ENCODE results near the gene KIRREL1.
"Not testable (repeated sequence)": the region's sequence is repeated elsewhere in the genome, so short reads cannot be mapped to it uniquely, and the experiment has no call there.

Gene KIRREL1

DNA sequence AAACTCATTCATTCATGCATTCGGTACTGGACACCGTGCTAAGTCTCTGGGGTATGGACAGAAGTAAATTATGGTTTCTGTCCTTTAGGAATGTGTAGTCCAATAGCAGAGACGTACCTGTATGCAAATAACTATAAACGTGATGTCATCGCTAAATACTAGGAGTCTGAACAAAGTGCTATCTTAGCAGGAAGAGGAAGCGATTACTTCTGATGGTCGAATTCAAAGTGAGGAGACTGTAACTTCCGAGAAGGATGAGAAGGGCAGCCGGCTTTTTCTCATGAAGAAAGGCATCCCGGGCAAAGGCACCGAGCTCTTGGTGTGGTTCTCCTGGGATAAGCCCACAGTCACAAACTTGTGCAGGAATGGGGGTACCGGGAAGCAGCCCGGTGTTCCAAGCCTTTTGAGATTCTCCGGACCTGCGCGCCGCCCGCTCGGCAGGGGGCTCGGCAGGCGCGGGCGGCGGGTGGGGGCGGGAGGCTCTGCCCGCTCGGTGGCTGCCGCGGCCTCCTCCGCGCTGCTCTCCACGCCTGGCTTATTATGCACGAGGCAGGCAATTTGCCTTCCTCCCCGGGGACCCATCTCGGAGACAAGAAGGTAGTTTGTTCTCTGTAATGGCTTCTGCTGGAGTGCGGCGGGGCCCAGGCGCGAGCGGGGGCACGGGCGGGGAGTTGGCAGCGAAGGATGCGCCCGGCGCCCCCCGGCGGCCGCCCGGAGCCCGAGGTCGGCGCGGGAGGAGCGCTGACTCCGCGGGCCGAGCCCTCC, 119.7 kb downstream of the KIRREL1 start:
- peak; percentile 14 for DNase-seq

DNA sequence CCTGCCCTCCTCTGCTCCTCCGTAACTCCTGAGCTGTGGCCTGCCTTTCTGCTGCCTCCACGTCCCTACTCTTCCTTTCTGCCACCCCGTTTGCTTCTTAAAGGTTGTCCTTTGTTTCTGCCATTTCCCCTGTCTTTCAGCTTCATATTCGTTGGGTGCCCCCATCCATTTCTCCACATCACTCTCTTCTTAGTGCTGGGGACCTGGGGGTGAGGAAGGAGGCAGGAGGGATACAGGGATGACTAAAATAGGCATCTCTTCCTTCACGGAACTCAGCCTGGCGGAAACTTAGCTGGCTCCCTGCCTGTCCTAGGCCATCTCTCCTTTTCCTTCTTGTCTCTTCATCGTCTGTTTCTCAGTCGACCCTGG, 120.3 kb downstream of the KIRREL1 start:
- DNase-seq: no peak

DNA sequence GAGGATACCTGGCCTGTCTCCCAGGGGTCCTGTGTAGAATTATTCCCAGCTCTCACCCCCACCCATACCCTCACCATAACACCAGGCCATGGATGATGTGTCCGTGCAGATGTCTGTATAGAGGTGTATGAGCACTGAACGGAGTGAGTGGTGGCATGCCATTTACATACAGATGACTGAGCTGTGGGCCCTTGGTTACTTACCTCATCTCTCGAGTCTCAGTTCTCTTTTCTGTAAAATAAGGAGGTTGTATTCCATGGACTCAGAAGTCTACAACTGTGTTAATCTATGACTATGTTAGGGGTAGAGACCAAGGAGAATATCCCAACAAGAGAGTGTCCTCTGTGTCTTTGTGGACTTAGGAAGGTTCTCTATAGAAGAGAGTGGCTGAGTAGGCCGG, 121.7 kb downstream of the KIRREL1 start:
- DNase-seq: no peak

DNA sequence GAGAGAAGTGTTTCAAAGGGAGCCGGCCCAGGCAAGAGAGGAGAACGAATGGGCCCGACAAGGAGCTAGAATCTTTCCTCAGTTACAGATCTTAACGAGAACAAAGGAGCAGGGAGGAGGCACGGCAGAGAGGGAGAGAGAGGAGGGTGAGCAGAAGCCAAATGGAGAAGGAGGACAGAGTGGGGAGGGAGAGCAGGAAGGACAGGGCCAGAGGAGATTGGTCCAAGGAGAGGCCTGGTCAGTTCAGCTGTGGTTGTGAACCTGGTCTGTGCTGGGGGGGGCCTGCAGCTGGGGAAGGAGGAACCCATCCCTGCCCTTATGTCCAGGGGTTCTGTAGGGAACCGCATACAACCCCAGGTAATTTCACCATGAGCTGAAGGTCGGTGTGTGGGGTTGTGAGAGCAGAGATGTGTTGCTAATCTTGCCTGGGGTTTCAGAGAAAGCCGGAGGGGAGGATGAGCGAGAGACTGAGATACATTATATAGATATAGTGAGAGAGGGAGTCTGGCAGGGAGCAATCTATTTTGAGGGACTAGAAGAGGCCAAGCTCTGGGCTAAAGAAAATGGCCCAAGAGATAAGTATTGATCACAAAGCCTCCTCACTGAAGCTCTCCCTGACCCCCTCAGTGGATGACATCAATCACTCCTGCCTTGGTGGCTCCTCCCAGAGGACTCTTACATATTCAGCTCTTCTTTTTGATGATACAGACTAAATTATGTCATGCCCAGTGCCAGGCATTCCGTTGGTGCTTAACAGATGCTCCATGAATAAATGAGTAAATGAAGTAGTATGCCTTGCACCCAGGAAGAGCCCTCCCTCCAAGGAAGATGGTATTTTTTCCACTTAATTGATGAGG, 123.1 kb downstream of the KIRREL1 start:
- DNase-seq: no peak

DNA sequence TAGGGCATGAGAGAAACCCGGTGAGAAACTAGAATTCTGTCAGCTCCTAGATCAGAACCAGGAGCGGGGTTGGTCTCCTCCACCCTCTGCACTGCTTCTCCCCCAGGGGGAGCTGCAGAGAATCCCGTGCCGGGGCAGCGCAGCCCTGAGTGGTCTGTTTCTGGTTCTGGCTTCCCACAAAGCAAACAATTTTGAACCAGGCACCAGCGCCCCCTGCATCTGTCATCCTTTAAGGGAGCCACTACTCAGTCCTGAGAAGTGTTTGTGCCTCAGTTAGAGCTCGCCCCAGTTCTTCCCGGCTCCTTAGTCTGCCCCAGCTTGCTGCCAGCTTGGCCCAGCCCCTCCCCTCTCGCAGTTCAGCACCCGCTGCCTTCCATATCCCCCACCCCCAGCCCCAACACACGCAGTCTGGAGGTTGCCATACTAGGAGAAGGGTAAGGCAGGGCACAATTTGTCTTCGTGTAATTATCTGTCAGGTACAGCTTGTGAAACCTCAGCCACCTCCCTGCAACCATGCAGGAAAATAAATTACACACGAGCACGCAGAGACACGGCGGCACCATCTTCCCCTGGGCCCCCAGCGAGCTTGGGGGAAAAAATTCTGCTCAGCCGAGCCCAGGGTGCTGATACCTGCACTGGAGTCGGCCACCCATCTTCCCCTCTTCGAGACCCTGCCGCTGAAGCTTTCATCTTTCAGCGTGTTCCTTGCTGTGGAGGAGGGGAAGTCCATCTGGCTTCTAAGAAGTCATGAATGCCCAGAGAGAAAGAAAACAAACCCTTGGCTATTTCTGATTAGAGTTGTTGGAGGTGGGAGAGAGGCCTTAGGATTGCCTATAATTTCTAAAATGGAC, 124.6 kb downstream of the KIRREL1 start:
- DNase-seq: peak; percentile 22

DNA sequence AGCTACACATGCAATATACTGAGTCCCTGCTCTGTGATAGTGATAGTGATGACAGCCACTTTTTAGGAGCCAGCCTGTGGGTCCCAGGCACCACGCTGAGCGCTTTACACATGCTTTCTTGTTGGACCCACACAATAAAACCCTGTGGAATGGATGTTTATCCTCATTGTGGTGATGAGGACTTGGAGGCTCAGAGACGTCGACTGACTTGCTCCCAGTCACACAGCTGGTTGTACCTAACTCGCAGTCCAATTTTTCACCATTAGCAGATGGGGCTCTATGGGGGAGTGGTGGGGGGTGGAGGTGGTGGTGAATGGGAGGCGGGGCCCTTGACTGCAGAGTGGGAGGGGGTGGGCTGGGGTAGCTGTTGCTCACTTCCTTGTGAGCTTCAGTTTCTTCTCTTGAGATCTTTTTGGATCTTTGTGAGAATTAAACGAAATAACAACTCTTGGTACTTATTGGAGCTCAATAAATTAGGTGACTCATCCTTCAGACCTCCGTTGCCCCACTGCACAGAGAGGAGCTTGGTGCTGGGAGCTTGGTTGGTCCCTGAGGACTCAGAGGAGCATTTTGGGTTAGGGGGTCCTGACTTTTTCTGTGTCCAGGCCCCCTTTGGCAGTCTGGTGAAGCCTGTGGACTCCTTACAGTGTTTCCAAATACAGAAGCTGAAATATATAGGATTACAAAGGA, 125.4 kb downstream of the KIRREL1 start:
- DNase-seq: no peak

DNA sequence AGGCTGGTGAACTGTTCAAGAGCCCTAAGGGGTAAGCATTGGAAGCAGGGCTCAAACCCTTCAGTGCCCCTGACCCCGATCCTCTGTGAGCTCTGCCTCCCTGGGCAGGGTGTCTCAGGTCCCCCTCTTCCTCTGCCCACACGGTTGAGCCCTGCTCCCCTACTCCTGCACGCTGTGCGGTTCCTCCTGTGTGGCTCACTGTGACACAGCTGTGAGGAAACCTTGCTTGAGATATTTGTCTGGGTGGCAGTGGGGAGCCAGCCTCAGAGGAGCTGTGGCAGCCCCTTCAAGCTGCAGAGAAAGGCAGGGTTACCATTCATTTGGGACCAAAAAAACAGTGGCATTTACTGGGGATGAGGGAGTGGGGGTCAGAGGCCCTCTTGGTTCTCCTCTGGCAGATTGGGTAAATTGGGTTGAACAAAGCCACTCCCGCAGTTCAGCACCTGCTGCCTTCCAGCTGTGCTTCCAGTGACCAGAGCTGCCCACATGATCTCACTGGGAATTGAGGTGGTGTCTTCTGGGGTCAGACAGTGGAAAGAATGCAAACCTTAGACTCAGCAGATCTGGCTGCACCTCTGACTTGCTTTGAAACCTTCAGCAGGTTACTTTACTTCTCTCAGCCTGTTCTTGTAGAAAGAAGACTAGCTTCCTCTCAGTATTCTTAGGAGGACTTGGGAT, 126.7 kb downstream of the KIRREL1 start:
- no peak for DNase-seq

DNA sequence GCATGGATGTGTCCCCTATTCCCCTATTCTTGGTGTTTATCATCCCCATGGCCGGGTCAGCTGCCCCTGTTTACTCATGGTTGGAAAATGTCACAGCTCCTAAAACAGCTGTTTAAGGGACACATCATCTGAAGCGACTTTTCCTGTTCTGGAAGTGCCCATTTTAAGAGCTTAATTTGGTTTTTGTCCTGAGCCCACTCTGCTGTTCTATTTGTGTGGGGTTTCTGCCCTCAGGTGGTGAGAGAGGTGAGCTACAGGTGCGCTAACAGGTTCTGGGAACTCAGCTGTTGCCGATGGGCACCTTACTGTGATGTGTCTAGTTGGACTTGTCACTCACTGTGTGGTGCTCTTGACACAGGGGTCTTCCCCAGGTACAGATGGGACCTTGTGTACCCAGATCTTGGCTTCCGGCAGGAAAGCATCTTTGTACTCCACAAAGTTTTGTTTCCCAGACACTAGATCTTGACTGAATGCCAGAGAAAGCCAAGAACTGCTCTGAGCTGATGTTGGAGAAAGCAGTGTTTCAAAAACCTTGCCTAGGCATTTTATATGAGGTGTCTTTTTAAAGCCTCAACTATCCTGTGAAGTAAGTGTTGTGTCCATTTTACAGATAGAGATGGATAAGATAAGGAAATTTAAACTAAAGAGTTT, 128.3 kb downstream of the KIRREL1 start:
- DNase-seq: no peak

DNA sequence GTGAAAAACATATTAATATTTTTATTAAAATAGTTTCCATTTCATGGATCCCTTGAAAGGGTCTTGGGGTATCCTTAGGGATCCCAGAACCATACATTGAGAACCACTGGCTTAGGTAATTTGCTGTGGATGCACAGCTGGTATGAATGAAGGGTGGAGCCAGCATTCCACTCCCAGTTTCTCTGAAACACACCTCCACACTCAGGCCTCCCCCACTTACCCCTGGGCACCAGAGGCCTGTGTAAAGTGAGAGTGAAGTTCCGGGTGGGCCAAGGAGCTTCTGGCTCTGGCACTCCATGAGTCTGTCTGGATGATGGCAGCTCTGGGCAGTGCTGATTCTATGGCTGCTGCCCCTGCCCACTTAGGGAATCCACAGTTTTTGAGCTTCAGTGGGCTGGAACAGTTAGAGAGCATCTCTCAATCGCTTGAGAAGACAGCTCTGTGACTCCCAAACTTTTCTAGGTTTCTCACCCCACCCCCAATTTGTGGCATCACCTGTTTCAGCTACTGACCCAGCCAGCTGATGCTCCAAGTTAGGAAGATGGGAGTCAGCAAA, 129.5 kb downstream of the KIRREL1 start:
- no peak for DNase-seq

DNA sequence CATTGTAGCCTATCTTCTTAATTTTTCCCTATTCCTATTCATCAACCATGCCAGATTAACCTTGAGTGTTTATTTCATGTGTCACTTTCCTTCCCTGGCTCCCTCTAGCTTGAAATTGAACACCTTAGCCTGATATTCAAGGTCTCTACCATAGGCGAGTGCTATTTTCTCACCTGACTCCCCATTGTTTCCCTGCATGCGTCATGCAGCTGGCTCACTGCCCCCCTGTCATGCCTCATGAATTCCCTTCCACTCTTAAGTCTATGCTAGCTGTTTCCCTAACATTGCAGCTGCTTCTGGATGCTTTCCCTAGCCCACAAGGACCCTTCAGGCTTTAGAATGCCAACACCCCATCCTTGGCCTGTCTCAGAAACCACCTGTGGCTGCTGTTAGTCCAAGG, 130.6 kb downstream of the KIRREL1 start:
- no peak for DNase-seq

DNA sequence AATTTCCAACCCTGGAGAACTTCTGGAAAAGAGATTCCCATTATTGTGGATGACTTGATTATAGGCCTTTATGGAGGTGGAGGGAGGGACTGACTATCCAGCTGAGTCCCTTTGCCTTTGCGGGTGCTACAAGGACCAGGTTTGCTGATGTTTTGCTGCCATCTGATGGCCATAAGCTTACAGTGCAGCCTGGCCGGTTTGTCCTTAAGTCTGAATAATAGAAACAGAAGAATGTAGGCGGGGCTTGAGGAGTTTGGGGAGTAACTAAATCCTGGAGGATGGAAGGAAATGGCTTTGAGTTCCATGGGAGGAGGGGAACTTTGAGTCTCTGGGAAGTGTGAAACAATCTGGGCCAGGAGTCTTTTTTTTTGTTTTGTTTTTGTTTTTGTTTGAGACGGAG, 131.6 kb downstream of the KIRREL1 start:
- peak; percentile 55 for DNase-seq

DNA sequence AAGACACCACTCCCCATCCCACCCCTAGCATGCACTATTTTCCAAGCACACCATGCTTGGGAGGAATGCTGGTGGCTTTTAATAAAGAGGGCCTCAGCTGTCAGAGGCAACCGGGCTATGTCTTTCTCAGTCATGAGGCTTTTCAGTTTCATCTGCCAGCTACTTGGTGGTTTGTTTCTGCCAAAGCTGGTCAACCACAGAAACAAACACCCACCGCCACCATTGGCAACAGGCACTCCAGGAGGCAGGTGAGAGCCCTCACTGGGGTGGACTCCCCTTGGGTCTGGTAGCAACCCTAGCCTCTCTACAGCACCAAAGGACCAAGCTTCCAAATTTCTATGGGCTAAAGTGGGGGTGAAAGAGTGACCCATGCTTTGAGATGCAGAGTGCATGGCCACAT, 133.0 kb downstream of the KIRREL1 start:
- DNase-seq: no peak

DNA sequence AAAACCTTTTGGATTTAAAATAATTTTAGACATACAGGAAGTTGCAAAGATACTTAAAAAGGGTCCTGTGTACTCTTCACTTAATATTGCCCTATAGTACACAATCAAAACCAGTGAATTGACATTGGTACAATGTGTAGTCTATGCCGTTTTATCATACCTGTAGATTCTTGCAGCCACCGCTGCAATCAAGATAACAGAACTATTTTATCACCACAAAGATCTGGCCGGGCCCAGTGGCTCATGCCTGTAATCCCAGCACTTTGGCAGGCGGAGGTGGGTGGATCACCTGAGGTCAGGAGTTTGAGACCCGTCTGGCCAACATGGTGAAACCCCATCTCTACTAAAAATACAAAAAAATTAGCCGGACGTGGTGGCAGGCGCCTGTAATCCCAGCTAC, 135.1 kb downstream of the KIRREL1 start:
- DNase-seq: not testable (repeated sequence)

DNA sequence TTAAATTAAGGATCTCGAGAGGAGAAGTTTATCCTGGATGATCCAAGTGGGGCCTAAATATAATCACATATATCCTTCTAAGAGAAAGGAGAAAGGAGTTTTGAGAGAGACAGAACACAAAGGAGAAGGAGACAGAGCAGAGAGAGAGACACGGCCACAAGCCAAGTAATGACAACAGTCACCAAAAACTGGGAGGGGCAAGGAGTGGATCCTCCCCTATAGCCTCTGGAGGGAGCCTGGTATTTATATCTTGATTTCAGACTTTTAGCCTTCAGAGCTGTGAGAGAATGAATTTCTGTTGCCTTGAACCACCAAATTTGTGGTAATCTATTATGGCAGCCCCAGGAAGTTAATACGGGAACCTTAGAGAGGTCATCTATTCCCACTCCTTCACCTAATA, 137.8 kb downstream of the KIRREL1 start:
- DNase-seq: no peak

DNA sequence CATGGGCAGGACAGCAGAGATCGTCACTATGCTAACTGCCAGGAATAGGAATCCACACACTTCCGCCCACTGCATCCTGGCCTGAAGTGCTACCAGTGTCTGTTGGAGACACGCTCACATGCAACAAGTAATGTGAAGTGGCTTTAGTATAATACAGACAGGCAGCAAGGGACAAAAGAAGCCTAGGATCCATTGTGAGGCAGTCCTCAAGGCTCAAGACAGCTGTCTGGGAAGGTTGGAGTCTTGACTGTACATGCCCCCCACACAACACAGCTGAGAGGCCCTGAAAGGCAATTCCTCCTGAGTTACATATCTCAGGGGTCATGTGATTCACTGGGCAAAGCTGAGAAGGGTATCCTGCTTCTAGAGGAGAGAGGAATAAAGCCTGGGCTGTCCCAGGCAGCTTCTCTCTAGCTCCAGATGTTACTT, 147.3 kb downstream of the KIRREL1 start:
- DNase-seq: no peak

DNA sequence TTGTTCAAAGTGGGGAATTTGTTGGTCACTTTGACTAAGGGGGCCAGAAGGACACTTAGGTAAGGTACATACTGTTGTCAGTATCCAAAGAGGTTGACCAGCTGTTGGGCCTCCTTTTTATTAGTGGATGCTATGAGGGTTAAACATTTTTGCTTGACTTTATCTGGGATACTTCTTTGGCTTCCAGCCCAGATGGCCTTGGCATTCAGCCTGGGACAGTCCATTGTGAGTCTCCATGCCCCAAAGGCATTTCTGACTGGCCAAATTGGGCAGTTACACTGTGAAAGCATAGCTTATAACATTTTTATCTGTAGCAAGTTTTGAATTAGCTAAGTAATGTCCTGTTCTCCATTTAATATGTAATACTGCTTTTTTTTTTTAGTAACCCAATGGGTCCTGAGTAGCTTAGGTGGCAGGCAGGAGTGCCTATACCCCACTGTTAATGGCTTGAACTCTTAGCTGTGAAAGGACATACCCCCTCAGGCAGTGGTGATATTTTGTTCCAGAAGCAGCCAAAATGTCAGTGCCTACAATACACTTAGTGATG, 151.8 kb downstream of the KIRREL1 start:
- no peak for DNase-seq

DNA sequence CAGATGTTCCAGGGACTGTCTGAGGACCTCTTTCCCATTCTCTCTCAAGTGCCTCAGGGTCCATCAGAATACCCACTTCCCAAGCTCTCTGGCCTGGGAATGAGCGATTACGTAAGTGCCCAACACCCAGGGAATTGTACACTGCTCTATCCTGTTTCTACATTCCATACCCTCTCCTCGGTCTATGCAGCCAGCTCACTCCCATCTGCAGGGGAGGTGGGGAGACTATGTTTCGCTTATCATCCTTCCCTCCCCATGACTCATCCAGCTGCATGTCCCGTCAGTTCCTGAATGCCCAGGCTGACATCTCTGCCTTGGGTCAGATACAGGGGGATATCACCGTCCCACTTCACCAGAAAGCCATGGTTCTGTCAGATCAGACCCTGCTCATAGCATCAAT, 152.7 kb downstream of the KIRREL1 start:
- no peak for DNase-seq

DNA sequence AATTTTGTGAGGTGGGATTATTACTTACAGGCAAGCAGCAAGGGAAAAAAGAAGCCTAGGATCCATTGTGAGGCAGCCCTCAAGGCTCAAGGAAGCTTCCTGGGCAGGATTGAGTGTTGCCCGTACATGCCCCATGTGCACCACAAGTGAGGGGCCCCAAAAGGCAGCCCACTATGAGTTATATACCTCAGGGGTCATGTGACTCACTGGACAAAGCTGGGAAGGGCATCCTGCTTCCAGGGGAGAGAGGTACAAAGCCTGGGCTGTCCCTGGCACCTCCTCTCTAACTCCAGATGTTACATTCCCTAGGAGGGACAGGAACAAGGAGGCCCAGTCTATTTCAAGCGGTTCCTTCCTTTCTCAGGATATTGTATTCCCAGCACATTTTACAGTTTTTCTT, 153.3 kb downstream of the KIRREL1 start:
- no peak for DNase-seq

DNA sequence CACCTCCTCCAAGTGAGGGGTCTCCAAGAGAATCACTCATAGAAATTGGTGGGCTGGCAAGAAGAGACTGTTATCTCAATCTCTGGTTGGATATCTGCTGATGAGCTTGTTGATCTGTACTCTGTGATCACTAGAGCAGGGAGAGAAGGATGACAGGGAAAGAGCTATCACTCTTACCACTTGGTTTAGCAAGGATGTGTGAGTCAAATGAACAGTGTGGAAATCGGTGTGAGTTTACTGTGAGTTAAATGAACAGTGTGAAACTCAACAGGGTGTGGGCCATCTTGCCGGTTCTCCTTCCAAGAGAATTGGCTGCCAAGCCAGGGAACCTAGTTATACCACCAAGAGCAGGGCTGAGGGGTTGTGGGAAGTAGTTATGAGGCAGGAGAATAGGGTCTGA, 154.0 kb downstream of the KIRREL1 start:
- no peak for DNase-seq

DNA sequence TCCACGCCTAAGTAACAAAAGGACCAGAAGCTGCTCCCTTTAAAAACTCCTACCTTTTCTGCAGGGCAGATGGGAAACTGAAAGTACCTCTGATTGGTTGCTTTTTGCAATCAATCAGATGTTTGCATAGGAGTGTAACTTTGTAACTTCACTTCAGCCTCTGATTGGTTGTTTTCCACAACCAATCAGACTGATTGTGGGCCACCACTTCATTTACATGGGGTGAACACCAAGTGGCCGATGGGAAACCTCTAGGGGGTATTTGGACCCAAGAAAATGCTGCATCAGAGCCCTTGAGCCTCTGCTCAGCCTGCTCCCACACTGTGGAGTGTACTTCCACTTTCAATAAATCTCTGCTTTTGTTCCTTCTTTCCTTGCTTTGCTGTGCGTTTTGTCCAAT, 154.4 kb downstream of the KIRREL1 start:
- no peak for DNase-seq

DNA sequence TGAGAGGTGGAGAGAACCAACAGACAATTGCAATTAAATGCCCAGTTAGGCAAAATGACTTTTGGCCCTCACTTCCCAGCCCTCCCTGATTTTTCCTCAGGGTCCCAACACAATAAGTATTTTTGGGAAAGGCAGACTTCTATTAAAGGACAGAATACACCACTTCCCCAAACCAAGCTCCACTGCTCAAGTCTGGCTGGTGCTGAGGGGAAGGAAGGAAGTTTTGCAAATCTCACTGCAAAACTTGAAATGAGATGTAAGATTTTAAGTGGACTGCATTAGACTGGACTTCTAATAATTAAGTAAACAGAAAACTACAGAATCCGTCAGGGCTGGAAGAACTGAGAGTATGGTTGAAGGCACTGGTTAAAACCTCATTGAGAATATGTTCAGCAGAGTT, 155.0 kb downstream of the KIRREL1 start:
- no peak for DNase-seq

Measured in activated T-cell treated with anti-CD3 and anti-CD28 coated beads for 4 hours (primary cell).